GM12892 (cell line): ENCODE data around the gene MBLAC1.

ENCODE experiments used
- POLR2A ChIP-seq: IDR thresholded peaks from 2 replicates; pipeline ENCODE4 v1.6.1; 2011; ENCODE audit warnings: low read depth, low read length, control low read depth
- POLR2AphosphoS5 ChIP-seq: IDR thresholded peaks from 2 replicates; pipeline ENCODE4 v1.6.1; 2011; ENCODE audit warnings: low read depth, low read length, control low read depth

DNA sequence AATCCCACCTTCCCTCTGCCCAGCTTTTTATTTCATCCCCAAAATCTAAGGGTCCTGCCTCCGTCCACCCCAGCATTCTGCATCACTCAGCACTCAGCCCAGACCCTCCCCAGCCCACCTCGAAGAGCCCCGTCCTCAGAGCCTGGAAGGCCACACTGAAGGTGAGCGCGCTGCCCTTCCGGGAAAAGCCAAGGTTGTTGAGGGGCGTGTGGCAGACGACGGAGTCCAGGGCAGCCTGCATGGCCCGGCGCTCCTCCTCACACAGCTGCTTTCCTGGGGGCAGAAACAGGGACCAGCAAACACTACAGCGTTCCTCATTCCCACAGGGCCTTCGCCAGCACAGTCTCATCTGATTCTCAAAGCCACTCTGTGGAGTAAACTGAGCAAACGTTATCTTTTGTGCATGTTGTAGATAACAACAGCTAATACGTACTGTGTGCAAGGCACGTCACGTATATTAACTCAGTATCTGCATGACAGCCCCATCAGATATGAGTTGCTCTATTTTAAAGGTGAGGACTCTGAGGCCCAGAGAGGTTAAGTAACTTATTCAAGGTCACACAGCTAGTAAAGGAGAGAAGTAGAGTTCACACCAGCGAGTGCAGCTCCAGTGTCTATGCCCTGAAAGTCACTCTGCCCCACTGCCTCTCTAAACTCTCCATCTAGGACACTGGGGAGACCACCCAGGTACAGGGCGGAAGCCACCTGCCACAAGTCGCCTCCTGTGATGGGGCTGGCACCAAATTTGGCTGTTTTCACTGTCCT is 29.0 kb downstream of the MBLAC1 start:
- no peak for TF ChIP-seq POLR2AphosphoS5
- TF ChIP-seq POLR2A, result no peak
